PC-3 (cell line): ENCODE measurements around the gene CACNA1C.

ENCODE experiments used
- CTCF ChIP-seq: fragments of 300-600 bp; sonication (generic); conservative IDR thresholded peaks from 2 replicates; pipeline ENCODE4 v1.5.1; 2017; ENCODE audit warnings: antibody characterized with exemption, low read depth, mild to moderate bottlenecking, low read length
- EZH2phosphoT487 ChIP-seq: fragments of 300-600 bp; sonication (generic); IDR thresholded peaks from 2 replicates; pipeline ENCODE4 v1.6.1; 2018; ENCODE audit warnings: mild to moderate bottlenecking, antibody characterized with exemption, low read length, borderline replicate concordance

- no peak for TF ChIP-seq CTCF
- no peak for TF ChIP-seq EZH2phosphoT487
These were observed 334.5 kb downstream of the CACNA1C start for GRCh38 chr12:2387103-2387834.
